HepG2 (cell line): ENCODE results near the gene RPL3. TPM values are rescaled to one million over a fixed set of nuclear protein-coding genes. Genes with fewer than 3 reads are reported as not detected.

Experiments
- ARHGAP35 ChIP-seq: sonication (generic); formaldehyde crosslinking; IDR thresholded peaks from 2 replicates; pipeline ENCODE4 v1.9.0; 2022; ENCODE audit warnings: mild to moderate bottlenecking, inconsistent platforms, moderate library complexity, missing genetic modification reagents, borderline replicate concordance
- BCLAF1 ChIP-seq: fragments of 450-650 bp; IDR thresholded peaks from 2 replicates; pipeline ENCODE4 v1.6.1; 2017; ENCODE audit warnings: mild to moderate bottlenecking
- DMTF1 ChIP-seq: sonication (generic); formaldehyde crosslinking; IDR thresholded peaks from 2 replicates; pipeline ENCODE4 v1.4.0; 2020; ENCODE audit warnings: mild to moderate bottlenecking, missing genetic modification reagents
- EEA1 ChIP-seq: sonication (generic); formaldehyde crosslinking; IDR thresholded peaks from 2 replicates; pipeline ENCODE4 v1.5.1; 2020; ENCODE audit warnings: mild to moderate bottlenecking, missing genetic modification reagents, borderline replicate concordance
- ELF4 ChIP-seq: sonication (generic); formaldehyde crosslinking; IDR thresholded peaks from 2 replicates; pipeline ENCODE4 v1.5.0; 2020; ENCODE audit warnings: missing genetic modification reagents, mild to moderate bottlenecking, moderate library complexity, borderline replicate concordance
- HMG20B ChIP-seq: conservative IDR thresholded peaks from 2 replicates; pipeline ENCODE4 v1.6.1; 2016; ENCODE audit warnings: missing genetic modification reagents, missing compliant biosample characterization
- MAFK ChIP-seq, 2 experiments: IDR thresholded peaks in 1 of 2; conservative IDR thresholded peaks in 1 of 2; 2 replicates each; pipeline ENCODE4 v1.6.1; 2011; ENCODE audit warnings: improper control_type of control experiment in 2 of 2, low read length in 2 of 2
- SATB2 ChIP-seq: sonication (generic); formaldehyde crosslinking; IDR thresholded peaks from 2 replicates; pipeline ENCODE4 v1.5.0; 2020; ENCODE audit warnings: missing genetic modification reagents
- SOX6 ChIP-seq, 2 experiments: fragments of 450-650 bp in 1 of 2; sonication (generic) in 1 of 2; formaldehyde crosslinking in 1 of 2; IDR thresholded peaks; 2 replicates each; pipeline versions ENCODE4 v1.4.0 to v1.6.1; 2017 to 2020; ENCODE audit warnings: antibody characterized with exemption in 1 of 2, mild to moderate bottlenecking in 1 of 2, missing genetic modification reagents in 1 of 2
- TEAD2 ChIP-seq: sonication (generic); formaldehyde crosslinking; IDR thresholded peaks from 2 replicates; pipeline ENCODE4 v1.9.0; 2021; ENCODE audit warnings: missing genetic modification reagents
- ZBTB44 ChIP-seq: sonication (generic); formaldehyde crosslinking; IDR thresholded peaks from 2 replicates; pipeline ENCODE4 v1.4.0; 2020; ENCODE audit warnings: missing genetic modification reagents
- ZNF83 ChIP-seq: sonication (generic); formaldehyde crosslinking; IDR thresholded peaks from 2 replicates; pipeline ENCODE4 v1.4.0; 2020; ENCODE audit warnings: missing genetic modification reagents, mild to moderate bottlenecking, borderline replicate concordance
- ZSCAN20 ChIP-seq: sonication (generic); formaldehyde crosslinking; IDR thresholded peaks from 2 replicates; pipeline ENCODE4 v1.4.0; 2020; ENCODE audit warnings: missing genetic modification reagents, mild to moderate bottlenecking, borderline replicate concordance
- polyA plus RNA-seq, 8 experiments: library from polyadenylated mRNA; depleted of rRNA in 3 of 8; stranded (reverse) in 7 of 8; unstranded in 1 of 8; fragments of >200 nt; fragmentation: Illumina TruSeq in 4 of 8; extraction: Trizol in 4 of 8; gene quantifications; 2 replicates each; pipeline versions ENCODE4 v1.2.1 to v1.2.3, GENCODE V29; 2011 to 2016; ENCODE audit warnings: low read depth in 4 of 8, missing spikeins in 1 of 8, mixed read lengths in 1 of 8; ENCODE audit not compliant: insufficient read depth in 1 of 8
- total RNA-seq, 5 experiments: library from RNA; depleted of rRNA; stranded (reverse); fragments of >200 nt; fragmentation: Illumina TruSeq; extraction: Trizol; gene quantifications; 2 replicates each; pipeline ENCODE4 v1.2.3, GENCODE V29; 2016; ENCODE audit warnings: low read depth in 1 of 5
- TF ChIP-seq, protein P1 (sequence below): sonication (generic); formaldehyde crosslinking; IDR thresholded peaks from 2 replicates; pipeline ENCODE4 v1.9.0; 2021; ENCODE audit warnings: missing genetic modification reagents, borderline replicate concordance
- TF ChIP-seq, protein P2 (sequence below): IDR thresholded peaks from 2 replicates; pipeline ENCODE4 v1.6.1; 2016
- TF ChIP-seq, protein P3 (sequence below): sonication (generic); formaldehyde crosslinking; IDR thresholded peaks from 2 replicates; pipeline ENCODE4 v1.5.0; 2020; ENCODE audit warnings: missing genetic modification reagents

The RPL3 gene
- total and polyA plus RNA-seq, 2 of the 13 experiments (the other 11 are each of a cell fraction or from before 2014, with no cell fraction given), result 1,051 to 3,279 TPM

- TF ChIP-seq, protein P1, sequence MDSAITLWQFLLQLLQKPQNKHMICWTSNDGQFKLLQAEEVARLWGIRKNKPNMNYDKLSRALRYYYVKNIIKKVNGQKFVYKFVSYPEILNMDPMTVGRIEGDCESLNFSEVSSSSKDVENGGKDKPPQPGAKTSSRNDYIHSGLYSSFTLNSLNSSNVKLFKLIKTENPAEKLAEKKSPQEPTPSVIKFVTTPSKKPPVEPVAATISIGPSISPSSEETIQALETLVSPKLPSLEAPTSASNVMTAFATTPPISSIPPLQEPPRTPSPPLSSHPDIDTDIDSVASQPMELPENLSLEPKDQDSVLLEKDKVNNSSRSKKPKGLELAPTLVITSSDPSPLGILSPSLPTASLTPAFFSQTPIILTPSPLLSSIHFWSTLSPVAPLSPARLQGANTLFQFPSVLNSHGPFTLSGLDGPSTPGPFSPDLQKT, result peak; percentile 24; the same call in 1 of the 2 replicates
- TF ChIP-seq HMG20B (CRISPR knock-in tag), result no peak
- TF ChIP-seq EEA1 (CRISPR knock-in tag), result peak; percentile 47; the same call in 1 of the 2 replicates
- TF ChIP-seq, protein P2, sequence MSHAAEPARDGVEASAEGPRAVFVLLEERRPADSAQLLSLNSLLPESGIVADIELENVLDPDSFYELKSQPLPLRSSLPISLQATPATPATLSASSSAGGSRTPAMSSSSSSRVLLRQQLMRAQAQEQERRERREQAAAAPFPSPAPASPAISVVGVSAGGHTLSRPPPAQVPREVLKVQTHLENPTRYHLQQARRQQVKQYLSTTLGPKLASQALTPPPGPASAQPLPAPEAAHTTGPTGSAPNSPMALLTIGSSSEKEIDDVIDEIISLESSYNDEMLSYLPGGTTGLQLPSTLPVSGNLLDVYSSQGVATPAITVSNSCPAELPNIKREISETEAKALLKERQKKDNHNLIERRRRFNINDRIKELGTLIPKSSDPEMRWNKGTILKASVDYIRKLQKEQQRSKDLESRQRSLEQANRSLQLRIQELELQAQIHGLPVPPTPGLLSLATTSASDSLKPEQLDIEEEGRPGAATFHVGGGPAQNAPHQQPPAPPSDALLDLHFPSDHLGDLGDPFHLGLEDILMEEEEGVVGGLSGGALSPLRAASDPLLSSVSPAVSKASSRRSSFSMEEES, result peak; percentile 51; the same call in 1 of the 2 replicates
- no peak for TF ChIP-seq DMTF1
- TF ChIP-seq, protein P3, sequence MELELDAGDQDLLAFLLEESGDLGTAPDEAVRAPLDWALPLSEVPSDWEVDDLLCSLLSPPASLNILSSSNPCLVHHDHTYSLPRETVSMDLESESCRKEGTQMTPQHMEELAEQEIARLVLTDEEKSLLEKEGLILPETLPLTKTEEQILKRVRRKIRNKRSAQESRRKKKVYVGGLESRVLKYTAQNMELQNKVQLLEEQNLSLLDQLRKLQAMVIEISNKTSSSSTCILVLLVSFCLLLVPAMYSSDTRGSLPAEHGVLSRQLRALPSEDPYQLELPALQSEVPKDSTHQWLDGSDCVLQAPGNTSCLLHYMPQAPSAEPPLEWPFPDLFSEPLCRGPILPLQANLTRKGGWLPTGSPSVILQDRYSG (CRISPR knock-in tag), result peak; percentile 89; the same call in 1 of the 2 replicates
- no peak for TF ChIP-seq MAFK (conservative IDR thresholded peaks at IDR 0.05 in 1 of 2, IDR thresholded peaks at IDR 0.05 in 1 of 2; ENCODE audit: low read length in 2 of 2)
- no peak; the same call in 1 of the 2 replicates for TF ChIP-seq ARHGAP35 (CRISPR knock-in tag)
- no peak for TF ChIP-seq ZNF83 (CRISPR knock-in tag)
- peak; percentile 53; the same call in 1 of the 2 replicates for TF ChIP-seq ZBTB44 (CRISPR knock-in tag)
- TF ChIP-seq ZSCAN20 (CRISPR knock-in tag), result peak; percentile 90; the same call in 1 of the 2 replicates
- TF ChIP-seq TEAD2 (CRISPR knock-in tag), result no peak
- no peak for TF ChIP-seq SOX6 (IDR thresholded peaks at IDR 0.05)
- TF ChIP-seq SOX6 (CRISPR knock-in tag; IDR thresholded peaks at IDR 0.05), result peak; percentile 79
- no peak for TF ChIP-seq BCLAF1
- TF ChIP-seq SATB2 (CRISPR knock-in tag), result peak; percentile 56; the same call in 1 of the 2 replicates
- peak; percentile 81 for TF ChIP-seq ELF4 (CRISPR knock-in tag)
Observed at GRCh38 chr22:39319284-39320022, at the start of gene RPL3 (continued).
